Epithelial cell of esophagus (primary cell): ENCODE data around the gene ZNF607.
"Not testable (repeated sequence)": the region's sequence is repeated elsewhere in the genome, so short reads cannot be mapped to it uniquely, and the experiment has no call there.

Experiments
- DNase-seq: peaks from one replicate; pipeline ENCODE4 v3.0.0; 2010; ENCODE audit warnings: low read depth
- H3K4me3 ChIP-seq: 2 replicates; pipeline ENCODE4 v1.5.1; 2011; ENCODE audit warnings: mild to moderate bottlenecking, low read length, control low read depth
- CTCF ChIP-seq: IDR thresholded peaks from 2 replicates; pipeline ENCODE4 v1.5.1; 2011; ENCODE audit warnings: low read depth, mild to moderate bottlenecking, low read length, control low read depth, inconsistent platforms; ENCODE audit not compliant: insufficient read depth; ENCODE audit errors: missing control alignments

ZNF607 gene

GRCh38 chr19:37691881-37692504 is 27.6 kb downstream of the ZNF607 start:
- peak; percentile 57 for DNase-seq
- peak overlapping the region; percentile 47 for H3K4me3 ChIP-seq
- TF ChIP-seq CTCF: no peak

GRCh38 chr19:37683520-37683919 is 36.0 kb downstream of the ZNF607 start:
- TF ChIP-seq CTCF: no peak

GRCh38 chr19:37669450-37669914 is 50.1 kb downstream of the ZNF607 start:
- no peak for DNase-seq
- no peak for TF ChIP-seq CTCF
- no peak overlapping the region for H3K4me3 ChIP-seq

More at GRCh38 chr19:37683520-37683919, 36.0 kb downstream of the ZNF607 start:
- DNase-seq: no peak
- no peak overlapping the region for H3K4me3 ChIP-seq

- H3K4me3 ChIP-seq: not testable (repeated sequence)
Measured at GRCh38 chr19:37657157-37657556, 62.4 kb downstream of the ZNF607 start.

GRCh38 chr19:37655689-37656371 is 63.7 kb downstream of the ZNF607 start:
- no peak for TF ChIP-seq CTCF
- peak overlapping the region; percentile 86 for H3K4me3 ChIP-seq
- DNase-seq: peak; percentile 87

More at GRCh38 chr19:37657157-37657556, 62.4 kb downstream of the ZNF607 start:
- DNase-seq: not testable (repeated sequence)

GRCh38 chr19:37655301-37655688 is 64.3 kb downstream of the ZNF607 start, which contains the start of gene ZFP30:
ZFP30 (minus strand) TSS chr19:37655465; CDS start chr19:37647822, 7,643 bp downstream.
- peak within 1 kb of the TSS; percentile 86 for H3K4me3 ChIP-seq
- DNase-seq: peak; percentile 86
- no peak for TF ChIP-seq CTCF

- DNase-seq: peak; percentile 49
- TF ChIP-seq CTCF: no peak
- H3K4me3 ChIP-seq: peak overlapping the region; percentile 86
Measured at GRCh38 chr19:37654629-37655300, 64.8 kb downstream of the ZNF607 start.
